Measurements from ENCODE around the gene CD47. TPM values are rescaled to one million over a fixed set of nuclear protein-coding genes. Genes with fewer than 3 reads are reported as not detected.

The CD47 gene
- total and polyA plus RNA-seq, 2 of the 13 experiments (the other 11 are each of a cell fraction or from before 2014, with no cell fraction given): 3.3 to 6.5 TPM

DNA sequence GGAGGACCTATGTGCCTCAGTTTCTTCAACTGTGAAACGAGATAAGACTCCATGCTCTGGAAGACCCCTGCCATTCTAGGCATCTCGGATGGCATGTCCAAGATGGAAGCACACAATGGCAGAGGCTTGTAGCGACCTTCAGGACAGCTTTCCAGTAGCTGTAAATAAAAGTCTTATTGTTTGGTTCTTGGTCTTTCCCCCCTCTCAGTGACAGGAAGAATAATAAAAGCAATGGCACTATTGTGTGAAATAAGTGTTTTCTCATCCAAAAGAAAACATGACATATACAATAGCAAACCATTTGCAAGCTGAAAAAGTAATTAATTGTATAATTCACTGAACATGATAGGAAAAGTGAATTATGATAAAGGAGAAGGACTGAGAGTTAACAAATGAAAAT lies 32.5 kb upstream of the CD47 start:
- Histone ChIP-seq H3K27ac (ENCODE audit: extremely low read length, insufficient read depth, low read length) (no peak overlapping the region), H3K4me2 (ENCODE audit: low read depth, low read length) (no peak overlapping the region), H3K4me1 (ENCODE audit: insufficient read depth, low read length) (no peaks in the 10 kb centered on the region), H2AFZ (ENCODE audit: low read length) (no peak overlapping the region), H3K27me3 (ENCODE audit: control insufficient read depth in 1 of 2, insufficient read depth in 2 of 2, low read length in 2 of 2) (no peaks in the 10 kb centered on the region; a peak in 3 of 5 replicates), H3K36me3 (replicated peaks in 1 of 2; ENCODE audit: control insufficient read depth in 1 of 2, insufficient read depth in 2 of 2, low read length in 2 of 2) (no peaks in the 10 kb centered on the region), H3K79me2 (ENCODE audit: insufficient read depth, low read length) (no peaks in the 10 kb centered on the region), H3K4me3 (replicated peaks in 1 of 3; ENCODE audit: insufficient read depth in 1 of 3, low read depth in 2 of 3, low read length in 3 of 3) (no peak overlapping the region), H3K9me3 (ENCODE audit: low read length) (no peaks in the 10 kb centered on the region), H4K20me1 (ENCODE audit: insufficient read depth, low read length) (no peaks in the 10 kb centered on the region), H3K9ac (ENCODE audit: insufficient read depth, low read depth, low read length) (no peak overlapping the region)
- in situ Hi-C loops (cut with HindIII; ENCODE audit: extremely low pct_ligation_motif_present, low pct_unique_long_range_greater_than_20kb) (no loop called here), intact Hi-C loops (cut with micrococcal nuclease; ENCODE audit: unreplicated experiment) (no loop called here)
- ChIA-PET POLR2A (no interaction called here), CTCF (ENCODE audit: low intra/inter-chr PET ratio, low total read pairs) (no interaction called here)
- TF ChIP-seq ZNF143 (CRISPR knock-in tag; IDR thresholded peaks at IDR 0.05) (no peak), ZNF24 (IDR thresholded peaks at IDR 0.05) (no peak), PLRG1 (conservative IDR thresholded peaks at IDR 0.05) (no peak), AHDC1 (CRISPR knock-in tag; IDR thresholded peaks at IDR 0.05; ENCODE audit: borderline replicate concordance) (no peak)
- no TSS peak for BruUV-seq (replicated peaks)
- DNase-seq (ENCODE audit: low spot score) (no peak), ATAC-seq (no peak), FAIRE-seq (no peak)
- 8% methylated on average over 3 of the region's 3 CpGs for WGBS (ENCODE audit: low lambda C conversion rate)
